Dermis blood vessel endothelial cell (primary cell): ENCODE results near the gene ACBD6. TPM values are rescaled to one million over a fixed set of nuclear protein-coding genes. Genes with fewer than 3 reads are reported as not detected.
A peak's percentile ranks its signal among the peaks of the same experiment; 100 is the strongest.

ENCODE experiments used
- DNase-seq: peaks from one replicate; pipeline ENCODE4 v3.0.0; 2010
- total RNA-seq: library from RNA; depleted of rRNA; stranded (reverse); fragments of >200 nt; gene quantifications from 2 replicates; pipeline ENCODE4 v1.2.3, GENCODE V29; 2014

Gene ACBD6
- total RNA-seq, 1 donor from 2014 or later: 52.6 TPM

DNA sequence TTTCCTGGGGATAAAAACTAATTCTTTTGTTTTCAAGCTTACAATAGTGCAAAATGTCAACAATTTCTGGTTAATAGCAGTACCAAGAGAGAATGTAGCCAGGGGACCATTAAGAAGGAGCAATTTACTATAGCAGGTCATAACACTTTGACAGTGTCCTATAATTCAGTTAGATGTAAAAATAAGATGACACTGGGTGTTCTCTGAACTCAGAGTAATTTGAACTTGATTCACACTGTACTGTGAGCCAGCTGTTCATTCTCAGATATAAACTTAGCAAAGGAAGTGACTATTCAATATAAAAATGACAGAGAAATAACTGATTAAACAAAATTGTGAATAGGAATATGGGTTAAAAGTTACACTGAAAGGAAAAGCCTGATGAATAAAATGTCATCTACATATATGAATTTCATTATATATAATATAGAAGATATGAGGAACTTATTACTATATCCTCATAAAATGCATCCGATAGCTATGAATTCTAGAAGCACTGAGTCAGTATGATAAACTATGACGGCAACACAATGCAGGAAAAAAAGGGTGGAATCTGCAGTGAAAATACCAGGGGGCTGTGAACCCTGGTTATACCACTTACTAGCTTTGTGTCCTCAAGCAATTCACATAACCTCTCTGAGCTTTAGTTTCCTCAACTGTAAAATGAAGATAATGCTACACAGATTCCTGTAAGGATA lies 135.9 kb downstream of the ACBD6 start:
- peak; percentile 16 for DNase-seq

DNA sequence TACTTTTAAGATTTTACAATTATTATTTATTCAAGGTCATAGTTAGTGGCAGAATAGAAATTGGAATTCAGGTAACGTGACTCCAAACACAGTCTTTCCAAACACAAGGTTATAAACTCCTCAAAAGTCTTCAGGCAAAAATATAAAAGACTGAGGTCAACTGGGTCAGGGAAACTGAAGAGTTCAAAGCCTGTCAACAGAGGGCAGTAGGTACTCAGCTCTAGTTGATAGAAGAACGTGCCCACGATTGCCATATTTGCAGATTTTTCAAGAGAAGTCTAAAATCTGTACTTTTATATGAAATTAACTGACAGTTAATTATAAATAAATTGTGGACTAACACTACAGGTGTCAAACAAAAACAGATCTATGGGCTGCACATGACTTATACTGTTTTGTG lies 137.3 kb downstream of the ACBD6 start:
- peak; percentile 37 for DNase-seq

DNA sequence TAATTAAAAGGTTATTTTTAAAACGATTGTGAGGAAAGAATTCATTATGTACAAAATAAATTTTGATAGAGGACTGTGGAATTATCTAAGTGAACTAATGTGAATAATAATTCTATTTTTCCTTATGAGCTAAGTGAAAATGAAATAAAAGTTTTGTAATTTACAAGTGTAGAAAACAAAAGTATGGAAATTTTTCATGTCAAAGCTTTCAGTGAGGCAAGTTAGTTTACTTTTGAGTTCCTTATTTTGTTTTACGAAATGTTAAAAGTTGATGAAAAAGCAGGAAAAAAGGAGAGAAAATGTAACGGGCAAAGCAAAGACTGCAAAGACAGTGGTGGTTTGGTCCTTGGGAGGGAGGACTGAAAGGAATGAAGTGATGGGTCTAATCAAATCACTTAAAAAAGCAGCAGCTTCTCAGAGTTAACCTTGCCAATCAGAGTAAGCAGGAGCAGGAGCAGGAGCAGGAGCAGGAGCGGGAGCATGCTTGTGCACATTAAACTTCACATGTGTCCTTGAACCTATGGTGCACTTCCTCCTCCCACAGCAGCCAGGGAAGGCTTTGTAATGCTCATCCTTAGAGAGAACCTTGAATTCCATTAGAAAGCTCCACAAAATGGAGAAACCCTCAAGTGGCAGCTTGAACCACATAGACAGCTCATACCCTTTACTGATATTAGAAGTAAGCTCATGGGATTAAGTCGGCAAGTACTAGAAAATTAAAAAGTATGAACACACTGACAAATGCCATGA lies 139.0 kb downstream of the ACBD6 start:
- no peak for DNase-seq

DNA sequence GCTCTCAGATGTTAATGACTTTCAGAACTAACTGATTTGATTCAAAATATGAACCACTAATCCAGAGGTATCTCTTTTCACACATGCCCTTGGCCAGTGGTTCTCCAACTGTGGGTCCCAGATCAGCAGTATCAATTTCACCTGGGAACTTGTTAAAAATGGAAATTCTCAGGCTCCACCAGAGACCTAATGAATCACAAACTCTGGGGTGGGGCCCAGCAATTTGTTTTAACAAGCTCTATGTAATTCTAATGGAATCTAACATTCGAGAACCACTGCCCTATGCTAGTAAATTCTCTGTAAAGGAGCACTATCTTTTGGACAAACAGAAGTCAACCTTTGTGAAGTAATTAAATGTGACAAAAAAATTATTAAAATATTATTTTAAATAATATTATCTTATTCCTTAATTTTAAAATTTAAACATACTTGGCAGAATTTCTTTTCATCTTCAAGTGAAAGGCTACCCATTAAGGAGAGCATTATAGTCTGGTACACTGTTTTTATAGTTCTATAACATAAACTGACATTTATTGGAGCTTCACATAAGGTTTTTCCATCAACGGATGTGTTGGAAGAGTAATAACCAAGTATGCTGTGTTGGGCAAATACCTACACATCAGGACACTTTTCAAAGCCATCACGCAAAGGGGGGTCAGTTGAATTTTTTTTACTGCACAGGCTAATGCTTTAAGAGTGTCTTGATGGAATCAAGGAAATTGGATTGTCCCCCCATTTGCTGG lies 141.9 kb downstream of the ACBD6 start:
- no peak for DNase-seq

DNA sequence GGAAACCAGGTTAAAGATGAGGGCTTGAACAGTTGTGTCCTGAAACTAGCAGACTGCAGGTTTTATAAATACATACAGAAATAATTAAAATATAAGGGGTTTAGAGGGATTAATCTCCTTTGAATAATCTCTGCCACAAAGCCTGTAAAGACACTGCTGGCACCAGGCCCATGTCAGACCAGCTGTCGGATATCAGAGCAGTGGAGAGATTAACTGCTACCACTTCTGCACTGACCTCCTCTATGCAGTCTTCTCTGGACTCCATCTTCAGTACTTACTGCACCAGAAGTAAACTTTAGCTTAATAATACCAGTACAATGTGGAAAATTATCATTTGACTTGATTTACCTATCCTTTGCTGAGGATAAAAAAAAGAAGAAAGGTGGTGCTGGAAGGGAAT lies 143.7 kb downstream of the ACBD6 start:
- peak; percentile 29 for DNase-seq

DNA sequence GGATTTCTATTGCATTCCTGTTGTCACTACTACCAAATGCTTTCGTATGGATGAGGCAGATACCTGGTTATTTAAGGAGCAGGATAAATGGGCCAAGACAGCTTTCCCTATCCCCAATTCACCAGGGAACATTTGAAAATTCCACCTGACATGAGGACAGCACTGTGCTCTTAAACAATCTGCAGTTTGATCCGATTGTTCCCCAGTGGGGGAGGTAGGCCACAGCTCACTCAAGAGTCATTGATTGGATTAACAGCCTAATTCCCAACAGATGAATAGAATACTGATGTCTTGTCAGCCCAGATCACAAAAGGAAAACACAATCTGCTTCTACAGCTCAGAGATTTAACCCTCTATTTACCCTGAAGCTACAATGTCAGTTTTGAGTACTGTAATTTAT lies 148.4 kb downstream of the ACBD6 start:
- no peak for DNase-seq

DNA sequence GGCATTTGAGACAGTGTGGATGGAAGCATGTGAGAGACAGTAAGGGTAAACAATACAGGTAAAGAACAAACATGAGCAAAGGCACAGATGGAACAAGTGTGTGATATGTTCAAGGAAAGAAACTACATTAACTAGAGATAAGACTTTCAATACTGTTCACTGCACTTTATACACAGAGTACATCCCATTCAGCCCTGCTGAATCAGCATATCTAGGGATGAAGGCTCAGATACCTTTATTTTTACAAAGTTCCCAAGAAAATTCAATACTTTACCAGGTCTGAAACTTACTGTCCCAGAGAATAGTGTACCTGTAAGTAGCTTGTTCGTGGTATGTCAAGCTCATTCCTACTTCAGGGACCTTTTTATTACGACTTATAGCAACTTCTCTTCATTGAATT lies 149.8 kb downstream of the ACBD6 start:
- DNase-seq: no peak

DNA sequence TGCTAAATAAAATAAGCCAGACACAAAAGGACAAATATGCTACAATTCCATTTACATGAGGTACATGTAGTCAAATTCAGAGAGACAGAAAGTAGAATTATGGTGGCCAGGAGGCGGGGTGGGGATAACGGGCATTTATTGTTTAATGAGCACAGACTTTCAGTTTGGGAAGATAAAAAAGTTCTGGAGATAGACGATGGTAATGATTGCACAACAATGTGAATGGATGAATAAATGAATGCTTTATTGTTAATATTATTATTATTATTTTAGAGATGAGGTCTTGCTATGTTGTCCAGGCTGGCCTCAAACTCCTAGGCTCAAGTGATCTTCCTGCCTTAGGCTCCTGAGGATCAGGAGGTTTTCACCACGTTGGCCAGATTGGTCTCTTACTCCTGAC lies 150.4 kb downstream of the ACBD6 start:
- no peak for DNase-seq

DNA sequence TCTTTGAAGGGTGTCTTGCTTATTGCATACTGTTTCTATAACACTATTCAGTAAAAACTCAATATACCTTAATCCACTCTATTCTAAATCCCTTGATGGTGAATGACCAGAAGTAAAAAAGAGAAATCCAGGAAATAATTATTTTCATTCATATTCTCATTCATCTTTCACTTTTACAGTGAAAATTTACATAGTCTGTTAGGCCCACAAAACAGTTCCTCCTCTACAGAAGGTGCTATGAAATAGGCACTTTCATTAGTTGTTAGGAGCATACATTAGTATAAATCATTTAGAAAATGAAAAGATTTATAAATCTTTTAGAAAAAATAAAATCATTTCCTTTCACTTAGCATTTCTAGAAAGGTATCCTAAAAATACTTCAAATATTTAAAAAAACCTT lies 157.2 kb downstream of the ACBD6 start:
- DNase-seq: no peak

DNA sequence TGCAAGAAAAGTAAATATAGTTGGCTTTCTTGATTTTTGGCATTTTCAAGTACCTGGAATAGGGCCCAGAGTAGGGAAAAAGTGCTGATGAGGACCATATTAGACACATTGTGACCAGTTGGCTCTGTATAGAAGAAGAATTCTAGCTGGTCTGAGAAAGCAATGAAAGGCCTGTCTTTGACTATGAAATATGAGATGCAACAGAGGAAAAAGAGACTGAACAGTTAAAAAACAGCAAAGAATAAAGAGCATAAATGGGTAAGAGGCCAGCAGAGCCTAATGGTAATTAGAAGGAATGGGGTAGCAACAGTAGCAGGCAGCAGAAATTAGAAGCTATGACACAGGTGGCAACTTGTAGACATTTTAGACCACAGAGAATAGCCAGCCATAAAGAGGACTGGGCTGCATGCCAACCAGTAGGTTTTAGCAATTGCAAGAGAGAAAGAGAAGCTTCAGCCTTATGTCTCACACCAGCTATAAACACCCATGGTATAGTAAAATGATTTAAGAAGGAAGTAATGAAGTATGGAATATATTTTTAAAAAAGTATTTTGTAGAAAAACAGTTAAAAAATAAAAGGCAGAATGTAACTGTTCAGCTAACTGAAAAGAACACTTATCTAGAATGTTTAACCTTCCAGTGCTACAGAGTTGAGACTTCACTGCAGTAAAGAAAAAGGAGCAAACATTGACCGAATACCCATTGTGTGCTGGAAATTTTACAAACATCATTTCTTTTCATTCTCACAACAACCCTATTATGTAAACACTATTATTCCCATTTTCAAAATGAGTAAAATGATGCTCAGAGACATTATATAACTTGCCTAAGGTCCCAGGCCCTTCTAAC lies 158.2 kb downstream of the ACBD6 start:
- DNase-seq: peak; percentile 18

DNA sequence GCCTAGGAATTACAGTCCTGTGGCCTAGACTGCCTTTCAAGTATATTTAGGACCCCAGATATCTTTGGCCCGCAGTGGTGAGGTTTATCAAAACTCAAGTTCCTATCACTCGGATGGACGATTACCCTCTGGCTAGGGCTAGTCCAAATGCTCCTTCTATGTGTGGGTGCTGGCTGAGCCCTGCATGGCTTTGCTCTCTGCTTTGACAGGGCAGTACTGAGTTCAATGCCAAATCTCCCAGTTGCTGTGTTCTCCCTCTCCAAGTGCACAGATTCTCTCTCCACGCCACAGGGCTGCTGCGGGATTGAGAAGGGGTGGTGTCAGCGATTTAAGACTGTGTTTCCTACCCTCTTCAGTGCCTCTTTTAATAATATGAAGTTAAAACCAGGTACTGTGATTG lies 175.3 kb downstream of the ACBD6 start:
- DNase-seq: no peak

DNA sequence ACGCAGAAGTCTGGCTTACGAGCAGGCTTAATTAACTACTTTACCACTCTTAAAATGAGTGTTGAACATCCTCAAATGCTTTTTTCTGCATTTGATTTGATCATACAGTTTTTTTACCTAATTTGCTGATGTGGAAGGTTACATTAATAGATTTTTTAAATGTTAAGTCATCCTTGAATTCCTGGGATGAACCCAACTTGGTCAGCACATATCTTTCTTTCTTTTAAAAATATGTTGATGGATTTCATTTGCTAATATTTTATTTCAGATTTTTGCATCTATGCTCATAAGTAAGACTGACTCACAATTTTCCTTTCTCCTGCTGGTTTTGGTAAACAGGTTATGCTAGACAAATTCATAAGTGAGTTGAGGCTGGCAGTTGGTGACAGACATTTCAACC lies 189.5 kb downstream of the ACBD6 start:
- no peak for DNase-seq

DNA sequence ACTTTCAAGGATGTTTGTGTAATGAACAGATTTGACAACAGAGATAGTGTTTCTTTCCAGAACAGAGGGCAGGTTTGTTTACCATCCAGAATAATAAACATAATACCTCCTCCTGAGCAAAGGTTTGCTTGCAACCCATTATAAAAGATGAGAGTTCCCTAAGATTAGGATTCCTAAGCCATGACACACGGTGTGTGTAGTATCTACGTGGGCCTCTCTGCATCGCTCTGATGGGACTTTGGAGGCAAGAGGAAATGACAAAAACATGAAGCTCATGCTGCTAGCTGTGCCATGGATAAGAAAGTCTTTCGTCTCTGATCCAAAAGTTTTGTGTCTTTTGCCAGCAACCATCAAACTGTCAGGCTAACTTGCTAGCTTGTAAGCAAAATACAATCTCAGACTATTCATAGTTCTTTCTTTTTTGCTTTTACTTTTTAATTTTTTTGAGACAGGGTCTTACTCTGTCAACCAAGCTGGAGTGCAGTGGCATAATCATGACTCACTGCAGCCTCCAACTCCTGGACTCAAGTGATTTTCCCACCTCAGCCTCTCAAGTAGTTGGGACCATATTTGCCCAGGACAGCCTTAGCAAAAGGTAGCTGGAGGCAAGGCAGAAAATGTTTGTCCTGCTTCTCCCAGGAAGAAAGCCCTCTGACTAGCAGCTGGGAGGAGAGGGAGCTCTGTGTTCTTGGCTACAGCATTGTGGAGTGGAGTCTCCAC lies 191.2 kb downstream of the ACBD6 start:
- DNase-seq: no peak

DNA sequence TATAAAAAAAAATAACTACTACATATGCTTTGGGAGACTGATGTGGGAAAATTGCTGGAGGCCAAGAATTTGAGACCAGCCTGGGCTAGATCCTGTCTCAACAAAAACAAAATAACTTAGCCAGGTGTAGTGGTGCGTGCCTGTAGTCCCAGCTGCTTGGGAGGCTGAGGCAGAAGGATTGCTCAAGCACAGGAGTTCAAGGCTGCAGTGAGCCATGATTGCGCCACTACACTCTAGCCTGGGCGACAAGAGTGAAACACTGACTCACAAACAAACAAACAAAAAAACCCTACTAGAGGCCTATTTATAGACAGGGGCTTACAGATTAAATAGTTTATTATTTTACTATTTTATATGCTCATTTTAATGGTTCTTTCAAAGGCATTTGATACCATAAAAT lies 192.3 kb downstream of the ACBD6 start:
- DNase-seq: no peak

DNA sequence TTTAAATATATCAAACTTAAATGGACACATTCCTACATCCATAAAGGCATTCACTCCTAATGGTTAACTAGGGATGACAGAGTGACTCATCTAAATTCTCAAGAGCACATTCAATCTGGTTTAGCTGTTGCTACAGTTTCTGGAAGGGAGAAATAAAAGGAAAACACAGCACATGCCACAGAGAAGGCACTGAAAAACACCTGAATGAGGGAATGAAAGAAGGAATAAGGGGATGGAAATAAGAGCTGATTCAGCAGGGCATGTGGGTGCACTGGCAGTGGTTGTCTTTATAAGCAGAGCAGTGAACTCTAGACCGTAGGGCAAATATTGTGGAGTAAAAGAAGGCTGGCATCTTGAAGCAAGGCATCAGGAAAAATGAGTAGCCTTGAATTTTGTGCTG lies 193.0 kb downstream of the ACBD6 start:
- no peak for DNase-seq

DNA sequence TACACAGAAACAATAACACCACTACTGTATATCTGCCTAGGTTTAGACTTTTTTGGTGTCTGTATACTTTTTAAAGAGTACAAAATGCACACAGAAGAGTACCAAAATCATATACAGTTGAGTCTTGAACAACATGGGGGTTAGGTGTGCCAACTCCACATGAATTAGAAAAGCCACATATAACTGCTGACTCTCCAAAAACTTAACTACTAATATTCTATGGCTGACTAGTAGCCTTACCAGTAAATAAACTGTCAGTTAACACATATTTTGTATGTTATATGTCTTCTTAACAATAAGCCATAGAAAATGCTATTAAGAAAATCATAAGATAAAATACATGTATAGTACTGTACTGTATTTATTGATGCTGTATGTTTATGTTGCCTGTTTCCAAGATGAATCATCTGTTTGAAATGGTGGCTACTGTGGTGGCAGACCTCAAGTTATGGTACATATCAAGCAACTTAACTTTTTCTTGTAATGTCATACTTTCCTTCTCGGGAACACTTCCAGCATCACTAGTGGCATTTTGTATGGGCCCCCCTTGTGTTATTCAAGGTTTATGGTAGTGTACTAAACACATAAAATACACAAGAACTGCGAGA lies 201.1 kb downstream of the ACBD6 start:
- no peak for DNase-seq

DNA sequence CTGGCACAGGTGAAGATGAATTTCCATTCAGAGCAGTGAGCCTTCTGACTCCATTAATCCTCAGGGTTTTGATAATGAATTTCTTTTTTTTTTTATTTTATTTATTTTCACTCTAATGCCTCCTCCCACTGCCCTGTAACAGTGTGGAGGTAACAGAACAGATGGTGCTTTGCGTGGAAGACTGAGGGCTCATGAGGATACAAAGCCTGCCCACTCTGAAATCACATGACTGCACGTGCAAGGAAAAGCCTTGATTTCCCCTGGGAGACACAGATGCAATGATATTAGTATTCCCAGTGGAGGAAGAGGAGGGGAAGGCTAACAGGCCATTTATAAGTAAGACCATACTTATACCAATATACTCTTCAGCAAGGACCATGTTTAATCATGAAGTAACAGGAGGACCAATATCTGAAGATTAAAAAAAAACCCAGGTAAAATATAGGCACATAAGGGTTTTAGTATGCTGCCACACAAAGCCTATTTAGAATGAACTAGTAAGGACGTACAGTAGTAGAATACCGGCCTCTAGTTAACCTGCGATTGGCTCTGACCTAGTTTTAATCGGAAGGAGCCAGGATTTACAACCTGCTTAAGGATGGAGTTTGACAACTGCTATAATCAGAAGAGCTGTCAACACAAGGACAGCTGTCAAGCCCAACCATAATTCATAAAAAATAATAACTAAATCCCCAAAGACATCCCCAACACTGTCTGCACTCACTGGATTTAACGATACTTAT lies 202.7 kb downstream of the ACBD6 start:
- DNase-seq: no peak

DNA sequence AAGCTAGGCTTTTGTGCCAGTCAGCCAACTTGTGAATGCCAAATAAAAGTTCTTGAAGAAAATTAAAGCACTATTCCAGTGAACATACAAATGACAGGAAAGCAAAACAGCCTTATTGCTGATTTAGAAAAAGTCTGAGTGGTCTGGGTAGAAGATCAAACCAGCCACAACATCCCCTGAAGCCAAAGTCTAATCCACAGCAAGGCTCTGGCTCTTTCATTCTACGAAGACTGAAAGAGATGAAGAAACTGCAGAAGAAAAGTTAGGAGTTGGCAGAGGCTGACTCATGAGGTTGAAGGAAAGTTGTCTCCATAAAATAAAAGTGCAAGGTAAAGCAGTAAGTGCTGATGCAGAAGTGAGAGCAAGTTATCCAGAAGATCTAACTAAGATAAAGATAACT lies 206.4 kb downstream of the ACBD6 start:
- DNase-seq: no peak

DNA sequence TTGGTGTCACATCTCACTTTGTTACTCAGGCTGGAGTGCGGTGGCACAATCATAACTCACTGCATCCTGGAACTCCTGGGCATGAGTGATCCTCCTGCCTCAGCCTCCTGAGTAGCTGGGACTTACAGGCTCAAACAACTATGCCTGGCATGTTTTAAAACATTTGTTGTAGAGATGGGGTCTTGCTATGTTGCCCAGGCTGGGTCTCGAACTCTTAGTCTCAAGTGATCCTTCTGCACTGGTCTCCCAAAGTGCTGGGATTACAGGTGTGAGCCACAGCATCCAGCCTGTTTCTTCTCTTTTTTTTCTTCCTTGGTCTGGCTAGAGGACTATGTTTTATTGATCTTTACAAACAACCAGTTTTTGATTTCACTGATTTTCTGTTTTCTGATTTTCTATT lies 207.7 kb downstream of the ACBD6 start:
- DNase-seq: no peak

DNA sequence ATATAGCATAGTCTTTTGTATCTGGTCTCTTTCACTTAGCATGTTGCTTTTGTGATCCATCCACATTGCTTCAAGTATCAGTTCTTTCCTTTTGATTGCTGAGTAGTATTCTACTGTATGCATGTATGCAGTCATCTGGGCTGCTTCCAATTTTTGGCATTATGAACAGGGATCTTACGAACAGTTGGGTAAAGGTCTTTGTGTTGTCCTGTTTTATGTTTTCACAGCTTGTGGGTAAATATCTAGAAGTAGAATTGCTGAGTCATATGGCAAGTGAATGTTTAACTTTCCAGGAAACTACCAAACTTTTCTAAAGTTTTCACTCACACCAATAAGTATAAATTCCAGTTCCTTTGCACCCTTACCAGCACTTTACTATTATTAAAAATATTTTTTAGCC lies 211.4 kb downstream of the ACBD6 start:
- DNase-seq: no peak
